CD4-positive, alpha-beta T cell treated with Interleukin-6 for 4 hours (primary cell): ENCODE measurements around the gene SMARCD2.
"Not testable (repeated sequence)": the region's sequence is repeated elsewhere in the genome, so short reads cannot be mapped to it uniquely, and the experiment has no call there.

Experiments
- DNase-seq: peaks from one replicate; pipeline ENCODE4 v3.0.0-alpha.2; 2020; ENCODE audit warnings: mixed read lengths

SMARCD2 gene

GRCh38 chr17:63842540-63843386 is at the start of gene SMARCD2:
Gene SMARCD2, minus strand, starts transcription at chr17:63842685. Its CDS starts 11 bp downstream, at chr17:63842674.
- DNase-seq: peak; percentile 100

- not testable (repeated sequence) for DNase-seq
These were observed 46.8 kb upstream of the SMARCD2 start for GRCh38 chr17:63889026-63889848.

GRCh38 chr17:63885119-63885518 is 42.6 kb upstream of the SMARCD2 start:
- not testable (repeated sequence) for DNase-seq

- DNase-seq: not testable (repeated sequence)
These were observed 40.2 kb upstream of the SMARCD2 start for GRCh38 chr17:63882626-63883126.

GRCh38 chr17:63881935-63882601 is 39.6 kb upstream of the SMARCD2 start, which contains the start of gene GH2:
Gene GH2, minus strand, starts transcription at chr17:63881944. Its CDS starts 143 bp downstream, at chr17:63881801.
- peak; percentile 68 for DNase-seq

GRCh38 chr17:63881337-63881736 is 38.9 kb upstream of the SMARCD2 start:
- not testable (repeated sequence) for DNase-seq

GRCh38 chr17:63880706-63881105 is 38.2 kb upstream of the SMARCD2 start:
- DNase-seq: no peak

- DNase-seq: not testable (repeated sequence)
These were observed 35.9 kb upstream of the SMARCD2 start for GRCh38 chr17:63878413-63878812.

GRCh38 chr17:63874693-63875092 is 32.2 kb upstream of the SMARCD2 start:
- DNase-seq: not testable (repeated sequence)

GRCh38 chr17:63874061-63874626 is 31.7 kb upstream of the SMARCD2 start:
- DNase-seq: not testable (repeated sequence)

- DNase-seq: not testable (repeated sequence)
These were observed 31.1 kb upstream of the SMARCD2 start, which contains the start of gene CSH2 for GRCh38 chr17:63873577-63873976. Gene CSH2, minus strand, starts transcription at chr17:63873677. Its CDS starts 63 bp downstream, at chr17:63873614.

GRCh38 chr17:63871646-63872365 is 29.3 kb upstream of the SMARCD2 start:
- DNase-seq: not testable (repeated sequence)

- DNase-seq: not testable (repeated sequence)
These were observed 27.8 kb upstream of the SMARCD2 start for GRCh38 chr17:63870292-63870665.

GRCh38 chr17:63869491-63870291 is 27.2 kb upstream of the SMARCD2 start:
- not testable (repeated sequence) for DNase-seq

- DNase-seq: not testable (repeated sequence)
These were observed 24.1 kb upstream of the SMARCD2 start for GRCh38 chr17:63866625-63867024.

GRCh38 chr17:63859257-63859656 is 16.8 kb upstream of the SMARCD2 start:
- no peak for DNase-seq

- not testable (repeated sequence) for DNase-seq
These were observed 13.9 kb upstream of the SMARCD2 start for GRCh38 chr17:63856425-63856824.

- no peak for DNase-seq
These were observed 12.7 kb upstream of the SMARCD2 start for GRCh38 chr17:63855185-63855584.

- no peak for DNase-seq
These were observed 12.2 kb upstream of the SMARCD2 start for GRCh38 chr17:63854709-63855108.

- DNase-seq: no peak
These were observed 10.8 kb upstream of the SMARCD2 start for GRCh38 chr17:63853260-63853659.

- no peak for DNase-seq
These were observed 7.9 kb upstream of the SMARCD2 start for GRCh38 chr17:63850401-63850800.
